GM12865 (cell line): ENCODE results near the gene ADPRM.
A peak's percentile ranks its signal among the peaks of the same experiment; 100 is the strongest.
"Not testable (repeated sequence)": the region's sequence is repeated elsewhere in the genome, so short reads cannot be mapped to it uniquely, and the experiment has no call there.

Source experiments
- DNase-seq: peaks from one replicate; pipeline ENCODE4 v3.0.0; 2010; ENCODE audit warnings: low read depth
- H3K4me3 ChIP-seq: 2 replicates; pipeline ENCODE4 v1.5.1; 2011; ENCODE audit warnings: mild to moderate bottlenecking, low read depth, low read length, control low read depth
- CTCF ChIP-seq: IDR thresholded peaks from 2 replicates; pipeline ENCODE4 v1.5.1; 2011; ENCODE audit warnings: low read length, control low read depth, low read depth, inconsistent platforms; ENCODE audit not compliant: insufficient read depth; ENCODE audit errors: missing control alignments

ADPRM gene

GRCh38 chr17:10731408-10731879 lies 34.0 kb downstream of the ADPRM start:
- TF ChIP-seq CTCF = no peak
- no peak overlapping the region for H3K4me3 ChIP-seq
- DNase-seq = no peak

- not testable (repeated sequence) for H3K4me3 ChIP-seq, DNase-seq
Observed at GRCh38 chr17:10732121-10732520, 34.7 kb downstream of the ADPRM start.

- no peak for DNase-seq
- no peak for TF ChIP-seq CTCF
- no peak overlapping the region for H3K4me3 ChIP-seq
Observed at GRCh38 chr17:10733666-10734065, 36.3 kb downstream of the ADPRM start.

GRCh38 chr17:10735251-10735650 lies 37.9 kb downstream of the ADPRM start:
- no peak overlapping the region for H3K4me3 ChIP-seq
- no peak for TF ChIP-seq CTCF
- no peak for DNase-seq

GRCh38 chr17:10735821-10736220 lies 38.4 kb downstream of the ADPRM start:
- DNase-seq = no peak
- no peak for TF ChIP-seq CTCF
- H3K4me3 ChIP-seq = no peak overlapping the region

GRCh38 chr17:10737168-10737622 lies 39.8 kb downstream of the ADPRM start:
- TF ChIP-seq CTCF = peak; percentile 61
- H3K4me3 ChIP-seq = no peak overlapping the region
- peak; percentile 40 for DNase-seq

GRCh38 chr17:10737736-10738135 lies 40.3 kb downstream of the ADPRM start:
- no peak for DNase-seq
- H3K4me3 ChIP-seq = no peak overlapping the region
- no peak for TF ChIP-seq CTCF
